ENCODE measurements around the gene GLOD4.

Gene GLOD4

GRCh38 chr17:733743-734142 is 48.3 kb downstream of the GLOD4 start:
- no peak for DNase-seq

GRCh38 chr17:732902-733720 is 49.0 kb downstream of the GLOD4 start:
- peak; percentile 62 for DNase-seq

GRCh38 chr17:732067-732901 is 49.8 kb downstream of the GLOD4 start, which contains the start of gene TLCD3A:
TLCD3A (plus strand) TSS chr17:732596; CDS start chr17:732648, 52 bp downstream.
- peak; percentile 86 for DNase-seq

- DNase-seq, result peak; percentile 46
These were observed 50.4 kb downstream of the GLOD4 start for GRCh38 chr17:731644-732066.

- DNase-seq, result no peak
These were observed 53.2 kb downstream of the GLOD4 start for GRCh38 chr17:728911-729310.

GRCh38 chr17:726271-726919 is 55.7 kb downstream of the GLOD4 start:
- no peak for DNase-seq

GRCh38 chr17:725746-726145 is 56.3 kb downstream of the GLOD4 start:
- no peak for DNase-seq

GRCh38 chr17:725084-725483 is 57.0 kb downstream of the GLOD4 start:
- DNase-seq, result no peak

GRCh38 chr17:721540-721937 is 60.5 kb downstream of the GLOD4 start:
- DNase-seq, result no peak

- DNase-seq, result no peak
These were observed 61.2 kb downstream of the GLOD4 start for GRCh38 chr17:720706-721539.

- DNase-seq, result no peak
These were observed 64.0 kb downstream of the GLOD4 start for GRCh38 chr17:718075-718474.

Data from left hindlimb (tissue), 1 donor.